ENCODE results near the gene TSHZ1.

- TF ChIP-seq CTCF (IDR thresholded peaks at IDR 0.05), result no peak
- TF ChIP-seq POLR2A (IDR thresholded peaks at IDR 0.05), result no peak
Measured at GRCh38 chr18:75257605-75258004, 47.0 kb downstream of the TSHZ1 start.
